Stimulated activated CD8-positive, alpha-beta memory T cell treated with anti-CD3 and anti-CD28 coated beads, Interleukin-4, amount 100 ng/mL, for 1 hour (primary cell): ENCODE measurements around the gene DENR.
"Not testable (repeated sequence)": the region's sequence is repeated elsewhere in the genome, so short reads cannot be mapped to it uniquely, and the experiment has no call there.

Source experiments
- DNase-seq, 2 donors: peaks; one replicate each; pipeline ENCODE4 v3.0.0-alpha.2; 2020; ENCODE audit warnings: low read depth in 2 of 2, low spot score in 1 of 2

The DENR gene

GRCh38 chr12:122752464-122753318 is at the start of gene DENR:
Gene DENR, plus strand, starts transcription at chr12:122752824. Its CDS starts 878 bp downstream, at chr12:122753702.
- DNase-seq, result peak; percentile 95 to 99

GRCh38 chr12:122702890-122703611 is 49.6 kb upstream of the DENR start, which contains the start of gene HCAR2:
Gene HCAR2, minus strand, starts transcription at chr12:122703357. Its CDS starts 74 bp downstream, at chr12:122703283.
- not testable (repeated sequence) for DNase-seq

- DNase-seq, result not testable (repeated sequence)
Measured at GRCh38 chr12:122703841-122704240, 48.8 kb upstream of the DENR start.

GRCh38 chr12:122709287-122709686 is 43.3 kb upstream of the DENR start:
- not testable (repeated sequence) for DNase-seq

DNA sequence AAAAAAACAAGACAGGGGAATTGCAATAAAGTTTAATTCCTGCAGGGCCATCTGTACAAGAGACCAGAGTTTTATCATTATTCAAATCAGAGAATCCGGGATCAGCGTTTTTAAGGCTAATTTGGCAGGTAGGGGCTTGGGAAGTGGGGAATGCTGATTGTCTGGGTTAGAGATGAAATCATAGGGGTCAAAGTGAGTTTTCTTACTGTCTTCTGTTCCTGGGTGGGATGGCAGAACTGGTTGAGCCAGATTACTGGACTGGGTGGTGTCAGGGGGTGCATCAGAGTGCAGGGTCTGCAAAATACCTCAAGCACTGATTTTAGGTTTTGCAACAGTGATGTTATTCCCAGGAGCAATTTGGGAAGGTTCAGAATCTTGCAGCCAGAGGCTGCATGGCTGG is 42.3 kb upstream of the DENR start:
- DNase-seq, result not testable (repeated sequence)

- not testable (repeated sequence) for DNase-seq
Measured at GRCh38 chr12:122711266-122711665, 41.4 kb upstream of the DENR start.

GRCh38 chr12:122713491-122714188 is 39.0 kb upstream of the DENR start:
- not testable (repeated sequence) for DNase-seq

DNA sequence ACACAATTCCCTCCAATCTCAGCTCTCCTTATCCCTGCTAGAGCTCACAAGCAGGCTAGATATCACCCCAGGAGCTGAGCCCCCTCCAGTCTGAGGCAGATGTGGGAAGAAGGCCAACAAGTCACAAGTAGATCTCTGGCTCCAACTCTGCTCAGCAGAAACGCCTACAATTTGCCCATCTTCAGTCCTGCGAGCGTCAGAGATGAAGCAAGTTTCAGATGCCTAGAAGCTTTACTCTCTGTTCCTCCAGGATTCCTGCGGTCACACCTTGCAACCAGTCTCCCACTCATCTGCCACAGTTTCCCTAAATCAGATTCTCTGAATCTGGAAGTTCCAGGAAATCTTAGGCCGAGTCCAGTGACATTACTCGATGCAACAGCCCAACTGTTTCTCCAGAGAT is 37.4 kb upstream of the DENR start:
- DNase-seq, result not testable (repeated sequence)

GRCh38 chr12:122716658-122717057 is 36.0 kb upstream of the DENR start, which contains the start of gene HCAR3:
Gene HCAR3, minus strand, starts transcription at chr12:122716811. Its CDS starts 74 bp downstream, at chr12:122716737.
- DNase-seq, result not testable (repeated sequence)

GRCh38 chr12:122721057-122721545 is 31.5 kb upstream of the DENR start:
- DNase-seq, result no peak

DNA sequence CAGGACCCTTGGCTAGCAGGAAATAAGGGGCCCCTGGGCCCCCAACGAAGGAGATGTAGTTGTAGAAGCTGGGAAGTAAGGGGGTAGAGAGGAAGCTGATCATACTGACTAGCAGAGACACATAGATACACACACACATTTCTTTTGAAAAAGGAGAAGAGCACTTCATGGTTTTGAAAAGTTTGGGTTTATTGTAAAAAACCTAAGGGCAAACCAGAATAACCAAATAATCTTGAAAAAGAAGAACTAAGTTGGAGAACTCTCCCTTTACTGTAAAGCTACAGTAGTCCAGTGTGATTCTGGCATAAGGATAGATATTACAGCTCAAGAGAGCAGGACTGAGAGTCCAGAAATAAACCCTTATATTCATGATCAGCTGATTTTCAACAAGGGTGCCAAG is 30.2 kb upstream of the DENR start:
- no peak for DNase-seq

DNA sequence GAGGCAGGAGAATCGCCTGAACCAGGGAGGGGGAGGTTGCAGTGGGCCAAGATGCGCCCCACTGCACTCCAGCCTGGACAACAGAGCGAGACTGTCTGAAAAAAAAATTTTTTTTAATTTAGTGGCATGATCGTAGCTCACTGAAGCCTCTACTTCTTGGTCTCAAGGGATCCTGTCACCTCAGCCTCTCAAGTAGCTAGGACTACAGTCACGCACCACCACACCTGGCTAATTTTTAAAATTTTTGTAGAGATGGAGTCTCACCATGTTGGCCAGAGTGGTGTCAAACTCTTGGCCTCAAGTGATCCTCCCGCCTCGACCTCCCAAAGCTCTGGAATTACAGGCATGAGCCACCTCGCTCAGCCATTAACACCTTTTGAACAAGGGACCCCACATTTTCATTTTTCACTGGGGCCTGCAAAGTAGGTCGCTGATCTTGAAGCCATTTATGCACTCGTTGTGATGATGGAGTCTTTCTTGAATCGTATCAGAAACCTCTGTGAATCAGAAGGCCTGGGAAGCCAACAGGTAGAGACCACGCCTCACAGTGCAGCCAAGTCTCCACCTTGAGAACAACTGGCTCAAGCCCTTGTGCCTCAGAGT is 27.9 kb upstream of the DENR start:
- no peak for DNase-seq

DNA sequence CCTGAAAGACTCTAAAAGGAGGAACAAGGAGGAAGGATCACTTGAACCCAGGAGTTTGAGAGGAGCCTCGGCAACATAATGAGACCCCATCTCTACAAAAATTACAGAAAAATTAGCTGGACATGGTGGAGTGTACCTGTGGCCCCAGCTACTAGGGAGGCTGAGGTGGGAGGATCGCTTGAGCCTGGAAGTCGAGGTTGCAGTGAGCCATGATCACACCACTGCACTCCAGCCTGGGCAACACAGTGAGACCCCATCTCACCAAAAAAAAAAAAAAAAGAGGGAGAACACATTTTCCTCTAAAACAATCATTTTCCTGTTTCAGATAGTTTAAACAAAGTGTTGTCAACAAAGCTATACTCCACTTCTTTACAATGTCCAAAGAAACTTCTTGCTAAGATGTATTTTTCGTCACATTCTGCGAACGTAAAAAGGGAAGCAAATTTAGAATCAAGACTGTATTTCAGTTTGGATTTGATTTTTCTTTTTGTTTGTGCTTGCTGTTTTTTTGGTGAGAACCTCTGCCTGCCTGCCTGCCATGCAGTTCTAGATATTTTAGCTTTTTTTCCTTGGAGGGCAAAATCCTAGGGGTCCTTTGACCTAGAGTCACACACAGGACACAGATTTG is 27.1 kb upstream of the DENR start:
- no peak for DNase-seq

- peak in 1 of 2 donors; percentile 11 for DNase-seq
Measured at GRCh38 chr12:122726080-122726558, 26.5 kb upstream of the DENR start.

GRCh38 chr12:122729583-122730214 is 22.9 kb upstream of the DENR start:
- DNase-seq, result no peak

- DNase-seq, result no peak
Measured at GRCh38 chr12:122730215-122731014, 22.2 kb upstream of the DENR start, which contains the start of gene HCAR1. Gene HCAR1, minus strand, starts transcription at chr12:122730844. Its CDS starts 505 bp downstream, at chr12:122730339.

GRCh38 chr12:122732170-122732569 is 20.5 kb upstream of the DENR start:
- DNase-seq, result no peak

- no peak for DNase-seq
Measured at GRCh38 chr12:122732611-122733010, 20.0 kb upstream of the DENR start.

DNA sequence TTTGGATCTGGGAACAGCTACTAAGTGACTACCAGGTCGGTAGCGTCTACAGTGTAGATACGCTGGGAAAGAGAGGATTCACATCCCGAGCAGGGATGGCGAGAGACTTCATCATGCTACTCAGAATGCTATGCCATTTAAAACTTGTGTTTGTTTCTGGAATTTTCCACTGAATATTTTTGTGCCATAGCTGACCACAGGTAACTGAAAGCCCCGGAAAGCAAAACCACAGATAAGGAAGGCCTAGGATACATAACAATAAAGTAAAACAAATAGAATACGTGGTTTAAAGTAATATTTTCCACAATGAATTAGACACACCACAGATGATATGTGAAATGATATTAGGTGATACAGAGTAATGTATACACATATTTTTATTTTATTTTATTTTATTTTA is 14.1 kb upstream of the DENR start:
- no peak for DNase-seq
